HG02642 (cell line): ENCODE data around the gene CLCNKA.
A peak's percentile ranks its signal among the peaks of the same experiment; 100 is the strongest.
"Not testable (repeated sequence)": the region's sequence is repeated elsewhere in the genome, so short reads cannot be mapped to it uniquely, and the experiment has no call there.

ENCODE experiments used
- ATAC-seq: cut with Tn5 transposase; IDR thresholded peaks from one replicate; pipeline ENCODE4 v1.9.1; 2021; ENCODE audit warnings: mild to moderate bottlenecking; ENCODE audit not compliant: unreplicated experiment, poor library complexity

CLCNKA gene

GRCh38 chr1:16015960-16016901 lies 5.6 kb upstream of the CLCNKA start:
- ATAC-seq, result no peak

GRCh38 chr1:16017076-16017460 lies 4.8 kb upstream of the CLCNKA start:
- ATAC-seq, result no peak

DNA sequence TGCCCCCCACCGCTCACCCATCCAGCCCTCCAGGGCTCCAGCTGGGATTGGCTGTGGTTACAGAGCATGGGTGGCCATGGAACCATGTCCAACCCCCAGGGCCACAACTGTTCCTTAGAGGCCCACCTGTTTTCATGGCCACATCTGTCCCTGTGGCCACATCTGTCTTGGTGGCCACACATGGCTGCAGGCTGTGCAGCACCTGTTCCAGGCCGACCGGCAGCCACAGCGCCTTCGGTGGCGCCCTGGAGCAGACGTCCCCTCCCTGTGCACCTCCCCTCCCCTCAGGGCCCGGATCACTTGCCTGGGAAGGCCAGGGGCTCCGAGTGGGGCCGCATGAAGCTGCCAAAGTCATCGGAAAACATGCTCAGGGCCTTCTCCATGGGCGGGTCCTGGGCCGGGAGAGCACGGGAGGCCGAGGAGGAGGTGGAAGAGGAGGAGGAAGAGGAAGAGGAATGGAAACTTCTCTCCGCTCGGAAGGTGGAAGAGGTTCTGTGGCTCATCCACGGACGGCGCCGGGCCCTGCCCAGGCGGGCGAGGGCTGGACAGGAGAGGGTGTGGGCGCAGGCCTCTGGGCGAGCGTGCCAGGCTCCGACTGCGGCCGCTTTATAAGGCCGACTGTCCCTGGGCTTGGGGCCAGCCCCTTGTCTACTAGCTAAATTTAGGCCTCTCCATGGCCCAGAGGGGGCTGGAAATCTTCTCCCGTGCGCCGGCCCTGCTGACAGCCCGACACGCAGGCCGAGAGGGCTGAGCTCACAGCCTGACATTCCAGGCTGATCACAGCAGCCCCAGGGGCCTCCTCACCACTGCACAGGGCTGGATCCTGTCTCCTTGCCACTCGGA lies 4.2 kb upstream of the CLCNKA start, which contains the start of gene HSPB7:
Gene HSPB7 (minus strand): TSS at position 583 of the 843 bp plus-strand sequence. CDS start 80 bp downstream, at position 503.
- no peak for ATAC-seq

- no peak for ATAC-seq
Measured at GRCh38 chr1:16018308-16018707, 3.5 kb upstream of the CLCNKA start.

GRCh38 chr1:16018749-16019643 lies 2.8 kb upstream of the CLCNKA start:
- no peak for ATAC-seq

GRCh38 chr1:16019644-16020277 lies 2.1 kb upstream of the CLCNKA start:
- no peak for ATAC-seq

DNA sequence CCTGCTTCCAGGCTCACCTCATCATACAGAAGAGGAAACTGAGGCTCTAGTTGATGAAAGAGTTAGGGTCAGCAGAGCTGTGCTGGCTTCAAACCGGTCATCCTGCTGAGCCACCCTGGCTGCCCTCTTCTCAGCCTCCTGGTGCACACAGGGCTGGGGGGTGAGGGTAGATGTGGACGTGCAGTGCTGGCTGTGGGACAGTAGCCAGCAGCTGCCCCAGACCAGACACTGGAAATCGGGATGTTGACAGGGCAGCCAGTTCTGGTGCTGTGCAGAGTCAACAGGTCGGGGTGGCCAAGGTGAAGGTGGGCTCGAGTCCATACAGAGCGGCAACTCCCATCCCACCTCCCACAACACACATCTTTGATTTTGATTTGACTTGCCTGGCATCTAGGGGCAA lies 1.5 kb upstream of the CLCNKA start:
- no peak for ATAC-seq

- ATAC-seq, result not testable (repeated sequence)
Measured at GRCh38 chr1:16020878-16021277, 958 bp upstream of the CLCNKA start.

- no peak for ATAC-seq
Measured at GRCh38 chr1:16022393-16022792, 557 bp downstream of the CLCNKA start.

GRCh38 chr1:16023050-16023653 lies 1.3 kb downstream of the CLCNKA start:
- ATAC-seq, result no peak

GRCh38 chr1:16026302-16026701 lies 4.5 kb downstream of the CLCNKA start:
- not testable (repeated sequence) for ATAC-seq

GRCh38 chr1:16026723-16027484 lies 5.1 kb downstream of the CLCNKA start:
- ATAC-seq, result no peak

DNA sequence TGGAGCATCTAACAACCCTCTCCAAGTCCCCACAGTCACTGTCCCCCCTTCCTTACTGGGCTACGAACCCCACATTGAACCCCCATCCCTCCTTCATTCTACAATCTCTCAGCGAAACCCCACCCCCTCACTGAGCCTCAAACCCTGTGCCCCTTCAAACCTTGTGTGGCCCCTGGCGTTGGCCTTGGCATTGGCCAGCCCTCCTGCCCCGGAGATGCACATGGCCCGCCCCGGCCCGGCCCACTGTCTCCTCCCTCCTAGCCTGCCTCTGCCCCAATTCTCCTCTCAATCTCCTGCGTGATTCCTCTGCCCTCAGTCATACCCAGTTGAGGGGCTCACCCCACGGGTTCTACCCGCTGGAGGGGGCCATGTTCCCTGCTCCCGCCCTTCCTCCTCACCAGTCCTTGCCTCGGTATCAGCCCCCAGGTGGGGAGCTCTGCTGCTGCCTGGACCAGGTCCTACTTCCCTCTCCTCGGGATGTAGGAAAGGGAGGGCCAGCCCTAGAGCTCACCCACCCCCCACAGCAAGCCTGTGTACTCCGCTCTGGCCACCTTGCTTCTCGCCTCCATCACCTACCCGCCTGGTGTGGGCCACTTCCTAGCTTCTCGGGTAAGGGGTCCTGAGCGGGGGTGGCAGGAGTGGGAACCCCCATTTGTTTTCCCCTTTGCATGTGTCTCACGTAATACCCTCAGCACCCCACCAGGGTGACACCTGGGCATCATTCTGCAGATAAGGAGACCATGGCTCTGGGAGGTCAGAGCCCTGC lies 6.6 kb downstream of the CLCNKA start:
- no peak for ATAC-seq

DNA sequence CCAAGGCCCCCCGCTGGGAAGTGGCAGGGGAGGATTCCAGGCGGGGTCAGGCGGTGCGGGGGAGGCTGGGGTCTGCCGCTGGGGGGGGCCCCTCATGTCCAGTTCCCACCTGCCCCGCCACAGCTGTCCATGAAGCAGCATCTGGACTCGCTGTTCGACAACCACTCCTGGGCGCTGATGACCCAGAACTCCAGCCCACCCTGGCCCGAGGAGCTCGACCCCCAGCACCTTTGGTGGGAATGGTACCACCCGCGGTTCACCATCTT lies 7.1 kb downstream of the CLCNKA start:
- not testable (repeated sequence) for ATAC-seq

DNA sequence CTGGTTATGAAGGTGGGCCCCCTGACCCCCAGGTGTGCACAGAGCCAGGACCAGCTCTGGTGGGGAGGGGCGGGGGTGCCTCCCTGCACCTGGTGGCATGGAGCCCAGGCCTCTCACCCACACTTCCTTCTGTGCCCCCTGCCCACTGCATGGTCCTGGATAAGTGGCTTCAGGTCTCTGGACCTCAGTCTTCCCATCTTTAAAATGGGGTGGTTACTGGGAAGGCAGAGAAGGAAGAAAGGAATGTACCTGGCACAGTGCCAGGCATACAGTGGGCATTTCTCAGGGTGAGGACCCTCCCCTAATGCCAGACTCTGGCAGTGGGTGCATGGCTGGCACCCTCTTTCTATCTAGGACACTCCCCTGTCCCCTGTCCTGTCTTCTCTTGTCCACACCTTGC lies 7.5 kb downstream of the CLCNKA start:
- ATAC-seq, result no peak

- no peak for ATAC-seq
Measured at GRCh38 chr1:16031551-16031950, 9.7 kb downstream of the CLCNKA start.

DNA sequence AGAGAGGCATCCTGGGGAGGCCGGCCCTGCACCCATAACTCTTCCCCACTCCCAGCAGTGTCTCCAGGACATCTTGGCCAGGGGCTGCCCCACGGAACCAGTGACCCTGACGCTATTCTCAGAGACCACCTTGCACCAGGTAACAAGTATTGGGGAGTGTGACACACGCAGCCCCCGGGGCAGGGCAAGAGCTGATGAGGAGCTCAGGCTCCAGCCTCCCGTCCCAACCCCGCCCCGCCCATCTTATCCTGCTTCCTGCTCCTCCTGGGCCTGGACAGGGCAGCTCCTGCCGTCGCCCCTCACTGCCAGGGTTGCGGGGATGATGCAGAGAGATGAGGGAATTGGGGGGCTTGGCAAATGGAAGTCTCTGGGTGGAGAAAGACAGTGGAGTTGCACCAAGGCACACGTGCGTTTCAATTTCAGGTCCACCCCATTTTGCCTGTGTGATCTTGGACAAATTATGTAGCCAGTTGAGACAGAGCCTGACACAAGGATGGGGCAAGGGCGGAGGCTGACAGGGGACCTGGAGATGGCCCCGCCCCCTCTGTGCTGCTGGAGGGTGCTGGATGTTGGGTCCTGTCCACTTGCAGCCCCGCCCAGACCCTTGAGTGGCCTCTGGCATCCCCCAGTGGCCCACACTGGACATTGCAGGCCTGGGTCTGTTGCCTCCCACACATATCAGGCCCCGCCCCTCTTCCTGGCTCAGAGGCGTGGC lies 10.7 kb downstream of the CLCNKA start:
- peak; percentile 67 for ATAC-seq
